HG03575 (cell line): Measurements from ENCODE around the gene ARHGAP10.

Source experiments
- ATAC-seq: cut with Tn5 transposase; IDR thresholded peaks from one replicate; pipeline ENCODE4 v1.9.1; 2021; ENCODE audit not compliant: unreplicated experiment, insufficient number of reproducible peaks, low FRiP score; ENCODE audit errors: extremely low read depth

ARHGAP10 gene

GRCh38 chr4:148118179-148118578, 386.3 kb downstream of the ARHGAP10 start:
- no peak for ATAC-seq

- ATAC-seq, result no peak
Measured at GRCh38 chr4:148118633-148119032, 386.7 kb downstream of the ARHGAP10 start.

GRCh38 chr4:148120216-148120615, 388.3 kb downstream of the ARHGAP10 start:
- no peak for ATAC-seq
